GM19043 (cell line): ENCODE results near the gene STK4.
A peak's percentile ranks its signal among the peaks of the same experiment; 100 is the strongest.
"Not testable (repeated sequence)": the region's sequence is repeated elsewhere in the genome, so short reads cannot be mapped to it uniquely, and the experiment has no call there.

Experiments
- ATAC-seq: cut with Tn5 transposase; IDR thresholded peaks from one replicate; pipeline ENCODE4 v1.9.1; 2021; ENCODE audit warnings: low read depth; ENCODE audit not compliant: unreplicated experiment

The STK4 gene

GRCh38 chr20:44979090-44979621, 12.8 kb downstream of the STK4 start:
- ATAC-seq, result peak; percentile 85

GRCh38 chr20:44981736-44982406, 15.6 kb downstream of the STK4 start:
- ATAC-seq, result no peak

- no peak for ATAC-seq
Measured at GRCh38 chr20:44983093-44983674, 16.9 kb downstream of the STK4 start.

GRCh38 chr20:44988631-44989171, 22.4 kb downstream of the STK4 start:
- no peak for ATAC-seq

- no peak for ATAC-seq
Measured at GRCh38 chr20:44990425-44990824, 24.1 kb downstream of the STK4 start.

GRCh38 chr20:44990957-44991356, 24.6 kb downstream of the STK4 start:
- ATAC-seq, result no peak

GRCh38 chr20:44993343-44993742, 27.0 kb downstream of the STK4 start:
- no peak for ATAC-seq

- no peak for ATAC-seq
Measured at GRCh38 chr20:44997171-44997570, 30.9 kb downstream of the STK4 start.

GRCh38 chr20:44997668-44998067, 31.4 kb downstream of the STK4 start:
- no peak for ATAC-seq

- no peak for ATAC-seq
Measured at GRCh38 chr20:45008521-45009049, 42.3 kb downstream of the STK4 start.

- no peak for ATAC-seq
Measured at GRCh38 chr20:45010399-45010828, 44.1 kb downstream of the STK4 start.

GRCh38 chr20:45011108-45011526, 44.8 kb downstream of the STK4 start:
- ATAC-seq, result no peak

- ATAC-seq, result no peak
Measured at GRCh38 chr20:45012682-45013302, 46.5 kb downstream of the STK4 start.

GRCh38 chr20:45014131-45014530, 47.8 kb downstream of the STK4 start:
- not testable (repeated sequence) for ATAC-seq

GRCh38 chr20:45014671-45015415, 48.5 kb downstream of the STK4 start:
- ATAC-seq, result no peak

- ATAC-seq, result no peak
Measured at GRCh38 chr20:45016089-45016671, 49.9 kb downstream of the STK4 start.

- no peak for ATAC-seq
Measured at GRCh38 chr20:45017281-45017680, 51.0 kb downstream of the STK4 start.

GRCh38 chr20:45017857-45018256, 51.5 kb downstream of the STK4 start:
- ATAC-seq, result no peak

- ATAC-seq, result no peak
Measured at GRCh38 chr20:45019027-45019761, 52.9 kb downstream of the STK4 start.

- no peak for ATAC-seq
Measured at GRCh38 chr20:45019762-45020123, 53.4 kb downstream of the STK4 start.
